Mesothelial cell of epicardium (in vitro differentiated cells): ENCODE measurements around the gene RILPL1. TPM values are rescaled to one million over a fixed set of nuclear protein-coding genes. Genes with fewer than 3 reads are reported as not detected.
"Not testable (repeated sequence)": the region's sequence is repeated elsewhere in the genome, so short reads cannot be mapped to it uniquely, and the experiment has no call there.

Source experiments
- DNase-seq, 2 experiments: peaks; one replicate each; pipeline ENCODE4 v3.0.0; 2021; ENCODE audit warnings: low spot score in 2 of 2; ENCODE audit not compliant: unreplicated experiment in 2 of 2
- H3K27ac Mint-ChIP-seq: 2 replicates; pipeline ENCODE4 v1.8.0; 2021; ENCODE audit warnings: mixed read lengths
- H3K27me3 Mint-ChIP-seq: 2 replicates; pipeline ENCODE4 v1.8.0; 2021; ENCODE audit warnings: low read depth, mixed read lengths
- H3K36me3 Mint-ChIP-seq: 2 replicates; pipeline ENCODE4 v1.8.0; 2021; ENCODE audit warnings: mixed read lengths
- H3K4me1 Mint-ChIP-seq: 2 replicates; pipeline ENCODE4 v1.8.0; 2021; ENCODE audit warnings: mixed read lengths
- H3K4me3 Mint-ChIP-seq: 2 replicates; pipeline ENCODE4 v1.8.0; 2021; ENCODE audit warnings: mild to moderate bottlenecking, moderate library complexity, mixed read lengths
- H3K9me3 Mint-ChIP-seq: 2 replicates; pipeline ENCODE4 v1.8.0; 2021; ENCODE audit warnings: mixed read lengths
- CTCF ChIP-seq: fragments of 200-600 bp; sonication (generic); IDR thresholded peaks from one replicate; pipeline ENCODE4 v1.5.0; 2021; ENCODE audit warnings: antibody characterized with exemption; ENCODE audit not compliant: unreplicated experiment
- total RNA-seq: library from RNA; stranded (reverse); gene quantifications from 3 replicates; pipeline ENCODE4 v1.2.1, GENCODE V29; 2021

The RILPL1 gene
- total RNA-seq, 1 donor from 2014 or later, result 45.4 TPM

GRCh38 chr12:123572391-123572790 is 38.9 kb upstream of the RILPL1 start:
- no peak for TF ChIP-seq CTCF
- no peak overlapping the region for H3K4me3 Mint-ChIP-seq
- peaks cover 4% of the 10 kb centered on the region for H3K36me3 Mint-ChIP-seq
- DNase-seq, result no peak
- H3K27ac Mint-ChIP-seq, result no peak overlapping the region
- H3K27me3 Mint-ChIP-seq, result no peaks in the 10 kb centered on the region
- peaks cover 4% of the 10 kb centered on the region for H3K9me3 Mint-ChIP-seq
- peaks cover 4% of the 10 kb centered on the region for H3K4me1 Mint-ChIP-seq

GRCh38 chr12:123571343-123571813 is 37.9 kb upstream of the RILPL1 start:
- Mint-ChIP-seq H3K9me3 (peaks cover 4% of the 10 kb centered on the region), H3K27me3 (no peaks in the 10 kb centered on the region), H3K27ac (peak overlapping the region; percentile 6), H3K36me3 (peaks cover under 1% of the 10 kb centered on the region), H3K4me1 (peaks cover 4% of the 10 kb centered on the region), H3K4me3 (no peak overlapping the region)
- DNase-seq, result no peak
- TF ChIP-seq CTCF, result no peak

- H3K27ac Mint-ChIP-seq, result no peak overlapping the region
- no peaks in the 10 kb centered on the region for H3K27me3 Mint-ChIP-seq
- no peak for DNase-seq
- TF ChIP-seq CTCF, result no peak
- no peak overlapping the region for H3K4me3 Mint-ChIP-seq
- no peaks in the 10 kb centered on the region for H3K4me1 Mint-ChIP-seq
- no peaks in the 10 kb centered on the region for H3K9me3 Mint-ChIP-seq
- no peaks in the 10 kb centered on the region for H3K36me3 Mint-ChIP-seq
Measured at GRCh38 chr12:123559468-123559867, 25.9 kb upstream of the RILPL1 start.

- not testable (repeated sequence) for DNase-seq, H3K27me3 Mint-ChIP-seq, H3K27ac Mint-ChIP-seq, H3K4me3 Mint-ChIP-seq, H3K9me3 Mint-ChIP-seq, H3K36me3 Mint-ChIP-seq, H3K4me1 Mint-ChIP-seq
Measured at GRCh38 chr12:123558487-123558886, 25.0 kb upstream of the RILPL1 start.

- not testable (repeated sequence) for H3K27ac Mint-ChIP-seq, DNase-seq, H3K27me3 Mint-ChIP-seq, H3K36me3 Mint-ChIP-seq, H3K4me1 Mint-ChIP-seq, H3K4me3 Mint-ChIP-seq, H3K9me3 Mint-ChIP-seq
Measured at GRCh38 chr12:123554843-123555242, 21.3 kb upstream of the RILPL1 start.

GRCh38 chr12:123554136-123554535 is 20.6 kb upstream of the RILPL1 start:
- H3K4me1 Mint-ChIP-seq, H3K36me3 Mint-ChIP-seq, H3K4me3 Mint-ChIP-seq, H3K27me3 Mint-ChIP-seq, DNase-seq, H3K9me3 Mint-ChIP-seq, H3K27ac Mint-ChIP-seq: not testable (repeated sequence)

- no peak for DNase-seq
- H3K27me3 Mint-ChIP-seq, result peaks cover 2% of the 10 kb centered on the region
- no peak overlapping the region for H3K27ac Mint-ChIP-seq
- no peak for TF ChIP-seq CTCF
- H3K9me3 Mint-ChIP-seq, result peaks cover 4% of the 10 kb centered on the region
- H3K4me3 Mint-ChIP-seq, result no peak overlapping the region
- no peaks in the 10 kb centered on the region for H3K4me1 Mint-ChIP-seq
- no peaks in the 10 kb centered on the region for H3K36me3 Mint-ChIP-seq
Measured at GRCh38 chr12:123550700-123551099, 17.2 kb upstream of the RILPL1 start.
